PFSK-1 (cell line): ENCODE results near the gene TCF12.

Source experiments
- FOXP2 ChIP-seq: optimal IDR thresholded peaks from 2 replicates; pipeline ENCODE3; 2011; ENCODE audit warnings: borderline replicate concordance, control low read depth, inconsistent platforms; ENCODE audit not compliant: insufficient read depth; ENCODE audit errors: extremely low read length, extremely low read depth
- POLR2AphosphoS5 ChIP-seq: IDR thresholded peaks from 2 replicates; pipeline ENCODE4 v1.6.1; 2012; ENCODE audit warnings: low read depth, mild to moderate bottlenecking, control low read depth, low read length, moderate library complexity
- SIN3A ChIP-seq: IDR thresholded peaks from 2 replicates; pipeline ENCODE4 v1.6.1; 2012; ENCODE audit warnings: mild to moderate bottlenecking, low read length, moderate library complexity, borderline replicate concordance; ENCODE audit not compliant: insufficient read depth
- TAF1 ChIP-seq: IDR thresholded peaks from 2 replicates; pipeline ENCODE4 v1.6.1; 2012; ENCODE audit warnings: low read length, control low read depth, borderline replicate concordance; ENCODE audit not compliant: insufficient read depth
- TF ChIP-seq, protein P1 (sequence below), 2 experiments: IDR thresholded peaks; 2 replicates each; pipeline versions ENCODE4 v1.6.1 to v1.8.0; 2011 to 2012; ENCODE audit warnings: low read depth in 2 of 2, low read length in 2 of 2, control low read depth in 1 of 2, inconsistent platforms in 1 of 2, mild to moderate bottlenecking in 1 of 2, moderate library complexity in 1 of 2; ENCODE audit not compliant: insufficient read depth in 1 of 2

Gene TCF12

DNA sequence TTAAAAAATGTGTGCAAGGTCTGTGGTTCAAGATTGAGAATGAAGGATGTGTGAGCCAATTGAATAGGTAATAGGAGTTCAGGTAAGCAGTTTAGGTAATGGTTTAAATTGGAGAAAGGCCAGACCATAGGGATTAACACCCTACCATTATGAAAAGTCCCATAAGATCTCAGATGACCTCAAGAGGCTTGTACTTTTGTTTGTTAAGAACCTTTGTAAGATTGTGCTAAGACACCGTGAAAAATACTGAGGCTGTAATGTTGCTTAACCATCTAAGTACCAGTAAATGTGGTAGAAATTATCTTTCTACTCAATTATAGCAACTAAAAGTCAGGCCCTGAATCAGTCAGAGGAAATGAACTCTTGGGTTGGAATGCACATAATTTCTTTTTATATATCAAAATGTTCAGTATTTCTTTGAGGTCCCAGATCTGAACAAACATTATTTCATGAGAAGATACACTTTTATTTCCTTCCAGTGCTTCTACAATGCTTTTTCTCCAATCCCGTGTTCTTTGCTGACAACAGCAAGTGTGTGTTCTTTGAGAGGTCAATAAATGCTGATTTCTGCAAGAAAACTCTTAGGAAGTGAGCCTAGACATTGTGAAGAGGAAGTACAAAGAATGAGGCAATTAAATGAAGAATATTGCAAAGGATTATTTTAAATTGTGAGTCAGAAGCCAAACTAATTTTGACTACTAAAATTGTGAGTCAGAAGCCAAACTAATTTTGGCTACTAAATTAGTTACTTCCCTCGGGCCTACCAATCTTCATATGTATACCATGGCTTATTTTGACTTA, 66.4 kb downstream of the TCF12 start:
- no peak for TF ChIP-seq POLR2AphosphoS5
- no peak for TF ChIP-seq FOXP2
- TF ChIP-seq SIN3A = no peak
- TF ChIP-seq TAF1 = no peak
- TF ChIP-seq, protein P1, sequence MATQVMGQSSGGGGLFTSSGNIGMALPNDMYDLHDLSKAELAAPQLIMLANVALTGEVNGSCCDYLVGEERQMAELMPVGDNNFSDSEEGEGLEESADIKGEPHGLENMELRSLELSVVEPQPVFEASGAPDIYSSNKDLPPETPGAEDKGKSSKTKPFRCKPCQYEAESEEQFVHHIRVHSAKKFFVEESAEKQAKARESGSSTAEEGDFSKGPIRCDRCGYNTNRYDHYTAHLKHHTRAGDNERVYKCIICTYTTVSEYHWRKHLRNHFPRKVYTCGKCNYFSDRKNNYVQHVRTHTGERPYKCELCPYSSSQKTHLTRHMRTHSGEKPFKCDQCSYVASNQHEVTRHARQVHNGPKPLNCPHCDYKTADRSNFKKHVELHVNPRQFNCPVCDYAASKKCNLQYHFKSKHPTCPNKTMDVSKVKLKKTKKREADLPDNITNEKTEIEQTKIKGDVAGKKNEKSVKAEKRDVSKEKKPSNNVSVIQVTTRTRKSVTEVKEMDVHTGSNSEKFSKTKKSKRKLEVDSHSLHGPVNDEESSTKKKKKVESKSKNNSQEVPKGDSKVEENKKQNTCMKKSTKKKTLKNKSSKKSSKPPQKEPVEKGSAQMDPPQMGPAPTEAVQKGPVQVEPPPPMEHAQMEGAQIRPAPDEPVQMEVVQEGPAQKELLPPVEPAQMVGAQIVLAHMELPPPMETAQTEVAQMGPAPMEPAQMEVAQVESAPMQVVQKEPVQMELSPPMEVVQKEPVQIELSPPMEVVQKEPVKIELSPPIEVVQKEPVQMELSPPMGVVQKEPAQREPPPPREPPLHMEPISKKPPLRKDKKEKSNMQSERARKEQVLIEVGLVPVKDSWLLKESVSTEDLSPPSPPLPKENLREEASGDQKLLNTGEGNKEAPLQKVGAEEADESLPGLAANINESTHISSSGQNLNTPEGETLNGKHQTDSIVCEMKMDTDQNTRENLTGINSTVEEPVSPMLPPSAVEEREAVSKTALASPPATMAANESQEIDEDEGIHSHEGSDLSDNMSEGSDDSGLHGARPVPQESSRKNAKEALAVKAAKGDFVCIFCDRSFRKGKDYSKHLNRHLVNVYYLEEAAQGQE (IDR thresholded peaks at IDR 0.05; ENCODE audit: insufficient read depth in 1 of 2, low read depth in 2 of 2, low read length in 2 of 2) = no peak

DNA sequence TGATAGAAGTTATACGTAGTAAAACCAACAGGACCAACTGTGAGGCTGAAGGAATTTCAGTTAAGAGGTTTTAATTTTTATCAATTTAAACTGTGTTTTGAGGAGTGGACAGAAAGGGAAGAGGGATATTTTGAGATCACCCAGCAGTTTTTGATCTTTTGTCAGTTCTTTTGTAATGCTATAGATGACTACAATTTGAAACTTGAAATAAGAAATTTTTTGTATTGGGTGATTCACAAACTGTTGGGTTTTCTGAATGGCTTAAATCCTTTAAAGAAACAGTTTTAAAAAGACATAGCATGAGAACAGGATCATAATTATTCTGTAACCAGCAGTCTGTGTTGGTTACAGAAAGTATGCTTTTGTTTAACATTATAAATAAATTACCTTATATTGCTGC, 67.4 kb downstream of the TCF12 start:
- TF ChIP-seq POLR2AphosphoS5 (no peak), SIN3A (no peak), FOXP2 (no peak), TAF1 (no peak)
- TF ChIP-seq, protein P1 (IDR thresholded peaks at IDR 0.05; ENCODE audit: insufficient read depth in 1 of 2, low read depth in 2 of 2, low read length in 2 of 2) = no peak

DNA sequence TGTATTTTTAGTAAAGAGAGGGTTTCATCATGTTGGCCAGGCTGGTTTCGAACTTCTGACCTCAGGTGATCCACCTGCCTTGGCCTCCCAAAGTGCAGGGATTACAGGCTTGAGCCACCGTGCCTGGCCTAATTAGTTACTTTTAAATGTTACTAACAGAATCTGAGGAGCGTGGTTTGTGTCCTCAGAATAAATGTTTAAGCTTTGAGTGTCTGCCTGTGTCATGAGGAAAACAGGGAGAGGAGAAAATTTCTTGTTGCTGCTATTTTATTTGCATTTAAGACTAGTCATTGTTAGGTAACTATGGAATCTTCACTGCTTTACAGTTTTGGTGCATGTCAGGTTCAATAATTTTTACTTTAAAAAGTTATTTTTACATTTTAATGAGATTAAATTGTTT, 68.8 kb downstream of the TCF12 start:
- TF ChIP-seq SIN3A (no peak), TAF1 (no peak), POLR2AphosphoS5 (no peak), FOXP2 (no peak)
- TF ChIP-seq, protein P1 (IDR thresholded peaks at IDR 0.05; ENCODE audit: insufficient read depth in 1 of 2, low read depth in 2 of 2, low read length in 2 of 2) = no peak

DNA sequence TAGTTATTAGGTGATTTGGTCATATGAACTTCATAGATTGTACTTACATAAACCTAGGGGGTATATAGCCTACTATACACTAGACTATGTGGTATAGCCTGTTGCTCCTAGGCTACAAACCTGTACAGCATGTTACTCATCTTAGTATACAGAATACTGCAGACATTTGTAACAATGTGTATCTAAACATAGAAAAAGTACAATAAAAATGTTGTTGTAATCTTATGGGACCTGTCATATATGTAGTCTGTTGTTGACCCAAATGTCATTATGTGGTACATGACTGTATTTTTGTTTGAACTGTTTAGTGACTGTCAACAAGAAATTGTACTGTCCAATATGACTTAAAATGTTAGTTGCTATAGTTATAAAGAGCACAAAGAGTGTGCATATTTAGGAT, 69.8 kb downstream of the TCF12 start:
- TF ChIP-seq, protein P1 (IDR thresholded peaks at IDR 0.05; ENCODE audit: insufficient read depth in 1 of 2, low read depth in 2 of 2, low read length in 2 of 2) = no peak
- TF ChIP-seq SIN3A (no peak), FOXP2 (no peak), POLR2AphosphoS5 (no peak), TAF1 (no peak)

DNA sequence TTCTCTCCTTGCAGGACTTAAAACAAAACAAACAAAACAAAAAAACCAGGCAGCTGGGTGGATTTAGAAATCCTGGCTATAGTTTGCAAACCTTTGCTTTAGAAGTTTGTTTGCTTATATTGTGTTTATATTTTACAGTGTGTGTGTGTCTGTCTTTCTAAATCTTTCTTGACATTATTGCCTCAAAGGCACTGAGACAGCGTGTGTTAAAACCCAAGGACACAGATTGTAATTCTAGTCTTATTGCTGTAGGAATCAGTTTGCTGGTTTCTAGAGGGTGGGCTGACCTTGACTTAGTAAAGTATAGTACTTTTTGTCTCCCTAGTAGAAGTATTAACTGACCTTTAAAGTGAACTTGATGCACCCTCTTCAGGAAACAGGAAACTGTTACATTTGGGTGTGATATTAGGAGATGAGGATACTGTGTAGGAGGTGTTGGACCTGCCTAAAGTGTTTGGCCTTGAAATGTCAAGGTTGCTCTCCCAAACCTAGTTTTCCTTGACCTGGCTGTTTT, 71.0 kb downstream of the TCF12 start:
- no peak for TF ChIP-seq POLR2AphosphoS5
- TF ChIP-seq, protein P1 (IDR thresholded peaks at IDR 0.05; ENCODE audit: insufficient read depth in 1 of 2, low read depth in 2 of 2, low read length in 2 of 2) = no peak
- no peak for TF ChIP-seq TAF1
- TF ChIP-seq SIN3A = no peak
